Measurements from ENCODE around the gene NUDT3.
"Not testable (repeated sequence)": the region's sequence is repeated elsewhere in the genome, so short reads cannot be mapped to it uniquely, and the experiment has no call there.

NUDT3 gene

DNA sequence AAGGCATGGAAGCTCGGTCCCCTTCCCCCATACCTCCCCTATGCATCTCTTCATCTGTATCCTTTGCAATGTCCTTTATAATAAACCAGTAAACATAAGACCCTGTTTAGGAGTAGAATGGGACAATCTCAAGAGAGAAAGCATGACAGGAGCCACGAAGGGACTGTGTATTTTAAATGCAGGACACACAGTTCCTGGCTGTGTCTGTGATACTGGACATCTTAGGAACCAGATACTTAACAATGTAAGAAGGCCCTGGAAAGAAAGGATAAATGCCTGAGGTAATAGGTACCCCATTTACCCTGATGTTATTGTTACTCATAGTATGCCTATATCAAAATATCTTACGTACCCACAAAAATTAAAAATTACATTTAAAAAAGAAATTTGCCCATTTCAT lies 36.6 kb downstream of the NUDT3 start:
- no peak overlapping the region for H3K4me3 ChIP-seq (ENCODE audit: low read length)
- TF ChIP-seq, protein P1, sequence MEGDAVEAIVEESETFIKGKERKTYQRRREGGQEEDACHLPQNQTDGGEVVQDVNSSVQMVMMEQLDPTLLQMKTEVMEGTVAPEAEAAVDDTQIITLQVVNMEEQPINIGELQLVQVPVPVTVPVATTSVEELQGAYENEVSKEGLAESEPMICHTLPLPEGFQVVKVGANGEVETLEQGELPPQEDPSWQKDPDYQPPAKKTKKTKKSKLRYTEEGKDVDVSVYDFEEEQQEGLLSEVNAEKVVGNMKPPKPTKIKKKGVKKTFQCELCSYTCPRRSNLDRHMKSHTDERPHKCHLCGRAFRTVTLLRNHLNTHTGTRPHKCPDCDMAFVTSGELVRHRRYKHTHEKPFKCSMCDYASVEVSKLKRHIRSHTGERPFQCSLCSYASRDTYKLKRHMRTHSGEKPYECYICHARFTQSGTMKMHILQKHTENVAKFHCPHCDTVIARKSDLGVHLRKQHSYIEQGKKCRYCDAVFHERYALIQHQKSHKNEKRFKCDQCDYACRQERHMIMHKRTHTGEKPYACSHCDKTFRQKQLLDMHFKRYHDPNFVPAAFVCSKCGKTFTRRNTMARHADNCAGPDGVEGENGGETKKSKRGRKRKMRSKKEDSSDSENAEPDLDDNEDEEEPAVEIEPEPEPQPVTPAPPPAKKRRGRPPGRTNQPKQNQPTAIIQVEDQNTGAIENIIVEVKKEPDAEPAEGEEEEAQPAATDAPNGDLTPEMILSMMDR (conservative IDR thresholded peaks at IDR 0.05; ENCODE audit: low read length): no peak
- no peak for DNase-seq (ENCODE audit: low read depth)

DNA sequence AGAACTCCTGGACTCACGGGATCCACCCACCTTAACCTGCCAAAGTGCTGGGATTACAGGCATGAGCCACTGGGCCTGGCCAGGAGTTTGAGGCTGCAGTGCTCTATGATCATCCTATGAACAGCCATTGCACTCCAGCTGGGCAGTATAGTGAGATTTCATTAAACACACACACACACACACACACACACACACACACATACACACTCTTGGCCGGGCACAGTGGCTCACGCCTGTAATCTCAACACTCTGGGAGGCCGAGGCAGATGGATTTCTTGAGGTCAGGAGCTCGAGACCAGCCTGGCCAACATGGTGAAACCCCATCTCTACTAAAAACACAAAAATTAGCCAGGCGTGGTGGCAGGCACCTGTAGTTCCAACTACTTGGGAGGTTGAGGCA lies 38.2 kb downstream of the NUDT3 start:
- DNase-seq (ENCODE audit: low read depth); H3K4me3 ChIP-seq (ENCODE audit: low read length): not testable (repeated sequence)

DNA sequence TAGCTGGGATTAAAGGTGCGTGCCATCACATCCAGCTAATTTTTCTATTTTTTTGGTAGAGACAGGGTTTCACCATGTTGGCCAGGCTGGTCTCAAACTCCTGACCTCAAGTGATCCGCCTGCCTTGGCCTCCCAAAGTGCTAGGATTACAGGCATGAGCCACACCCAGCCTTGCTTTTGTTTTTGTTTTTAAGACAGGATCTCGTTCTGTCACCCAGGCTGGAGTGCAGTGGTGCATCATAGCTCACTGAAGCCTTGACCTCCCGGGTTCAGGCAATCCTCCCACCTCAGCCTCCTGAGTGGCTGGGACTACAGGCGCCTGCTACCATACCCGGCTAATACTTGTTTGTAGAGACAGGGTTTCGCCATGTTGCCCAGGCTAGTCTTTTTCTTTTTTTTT lies 38.9 kb downstream of the NUDT3 start:
- not testable (repeated sequence) for H3K4me3 ChIP-seq (ENCODE audit: low read length)

DNA sequence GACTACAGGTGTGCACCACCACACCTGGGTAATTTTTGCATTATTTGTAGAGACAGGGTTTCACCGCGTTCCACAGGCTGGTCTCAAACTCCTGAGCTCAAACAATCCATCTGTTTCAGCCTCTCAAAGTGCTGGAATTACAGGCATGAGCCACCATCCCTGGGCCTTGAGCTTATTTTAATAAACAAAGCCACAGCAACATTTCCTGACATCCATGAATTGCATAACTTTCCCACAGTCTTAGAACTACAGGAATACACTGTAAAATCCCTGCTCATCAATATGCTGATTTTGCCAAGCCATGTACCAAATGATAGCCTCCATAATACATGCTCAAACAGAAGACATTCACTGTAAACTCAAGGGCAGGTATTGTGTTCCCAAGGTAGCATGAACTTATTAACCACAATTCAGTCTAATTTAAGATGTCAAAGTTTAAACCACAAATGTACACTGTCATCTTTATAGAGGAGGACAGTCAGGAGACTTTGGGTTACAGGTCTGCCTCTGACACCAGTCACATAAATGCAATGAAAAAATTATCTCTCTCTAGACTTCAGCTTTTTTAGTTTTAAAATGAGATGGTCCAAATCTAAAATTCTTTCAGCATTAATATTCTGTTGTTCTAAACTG lies 40.0 kb downstream of the NUDT3 start:
- DNase-seq (ENCODE audit: low read depth): peak; percentile 72
- H3K4me3 ChIP-seq (ENCODE audit: low read length): no peak overlapping the region
- TF ChIP-seq, protein P1 (conservative IDR thresholded peaks at IDR 0.05; ENCODE audit: low read length): no peak

More for the DNA sequence above, 38.9 kb downstream of the NUDT3 start:
- not testable (repeated sequence) for DNase-seq (ENCODE audit: low read depth)

DNA sequence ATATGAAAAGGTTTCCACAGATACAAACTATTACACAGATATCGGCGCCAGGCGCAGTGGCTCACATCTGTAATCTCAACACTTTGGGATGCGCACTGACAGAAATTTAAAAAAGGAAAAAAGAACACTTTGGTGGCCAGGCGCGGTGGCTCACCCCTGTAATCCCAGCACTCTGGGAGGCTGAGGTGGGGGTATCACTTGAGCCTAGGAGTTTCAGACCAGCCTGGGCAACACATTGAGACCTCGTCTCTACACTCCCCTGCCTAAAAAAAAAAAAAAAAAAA lies 41.6 kb downstream of the NUDT3 start:
- DNase-seq (ENCODE audit: low read depth): no peak
- H3K4me3 ChIP-seq (ENCODE audit: low read length): no peak overlapping the region
- TF ChIP-seq, protein P1 (conservative IDR thresholded peaks at IDR 0.05; ENCODE audit: low read length): no peak

DNA sequence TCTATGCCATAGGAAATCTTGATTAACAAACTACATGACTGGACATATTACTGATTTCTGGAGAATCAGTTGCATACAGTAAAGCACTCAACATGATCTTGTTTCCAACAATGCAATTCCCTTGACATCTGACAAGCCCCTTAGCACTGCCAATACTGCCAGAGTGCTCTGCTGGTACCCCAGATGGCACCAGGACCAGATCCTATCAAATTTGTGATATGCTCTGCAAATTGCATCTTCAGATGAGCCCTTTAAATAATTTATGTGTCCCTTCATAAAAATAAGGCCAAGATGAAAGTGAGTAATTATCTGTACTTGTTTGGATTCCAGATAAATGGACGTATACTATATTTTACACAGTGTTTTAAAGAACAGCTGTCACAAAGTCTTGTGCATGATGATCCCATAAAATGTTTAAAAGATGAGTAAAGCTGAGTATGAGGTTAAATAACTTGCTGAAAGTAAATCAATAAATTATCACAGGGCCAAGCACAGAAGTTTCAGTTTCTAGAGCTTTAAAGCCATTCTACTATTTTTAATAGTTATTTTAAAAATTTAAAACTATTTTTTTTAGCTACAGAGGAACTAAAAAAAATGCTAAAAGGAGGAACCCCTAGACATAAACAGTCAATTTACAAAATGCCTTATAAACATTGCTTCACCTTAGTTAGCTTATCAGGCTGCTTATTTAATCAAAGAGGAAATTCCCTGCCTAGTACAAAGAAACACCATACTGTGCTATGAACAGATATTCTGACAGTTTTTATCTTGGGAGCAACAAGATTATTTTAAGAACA lies 42.1 kb downstream of the NUDT3 start:
- TF ChIP-seq, protein P1 (conservative IDR thresholded peaks at IDR 0.05; ENCODE audit: low read length): no peak
- DNase-seq (ENCODE audit: low read depth): peak; percentile 17
- H3K4me3 ChIP-seq (ENCODE audit: low read length): no peak overlapping the region

DNA sequence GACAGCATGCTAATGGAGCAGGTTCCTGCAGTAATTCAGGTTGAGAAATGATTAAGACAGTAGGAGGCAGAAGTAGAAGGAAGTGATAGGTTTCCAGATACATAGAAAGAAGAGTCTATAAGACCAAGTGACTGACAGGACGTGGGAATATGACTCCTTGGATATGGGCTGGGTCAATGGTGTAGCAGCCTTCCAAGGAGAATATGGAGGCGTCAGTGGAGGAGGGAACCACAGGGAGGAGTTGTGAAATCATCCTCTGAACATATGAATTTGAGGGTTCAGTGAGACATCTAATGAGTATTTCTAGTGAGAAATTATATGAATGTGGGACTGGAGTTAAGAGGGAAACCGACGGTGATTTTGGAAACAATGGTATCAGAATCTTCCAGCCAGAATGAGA lies 43.3 kb downstream of the NUDT3 start:
- no peak overlapping the region for H3K4me3 ChIP-seq (ENCODE audit: low read length)
- TF ChIP-seq, protein P1 (conservative IDR thresholded peaks at IDR 0.05; ENCODE audit: low read length): no peak
- DNase-seq (ENCODE audit: low read depth): no peak

DNA sequence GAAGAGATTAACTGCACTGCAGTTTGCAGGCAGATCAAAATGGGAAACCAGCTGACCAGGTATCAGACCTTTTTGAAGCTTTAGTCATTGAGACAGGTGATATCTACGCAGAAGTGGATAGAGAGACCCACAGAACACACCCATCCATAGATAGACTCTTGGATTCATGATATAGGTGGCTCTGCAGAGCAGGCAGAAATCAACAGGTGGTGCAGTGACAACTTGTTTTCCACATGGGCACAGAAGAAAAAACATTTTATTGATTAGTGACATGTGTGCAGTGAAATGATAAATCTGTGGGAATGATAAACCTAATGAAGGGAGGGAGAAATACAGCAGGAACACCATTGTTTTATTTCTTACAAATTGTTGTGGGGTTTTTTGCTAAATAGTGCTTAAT lies 45.2 kb downstream of the NUDT3 start:
- no peak for DNase-seq (ENCODE audit: low read depth)
- H3K4me3 ChIP-seq (ENCODE audit: low read length): no peak overlapping the region
- TF ChIP-seq, protein P1 (conservative IDR thresholded peaks at IDR 0.05; ENCODE audit: low read length): no peak
